H1 (cell line): Measurements from ENCODE around the gene DNLZ.

Source experiments
- BACH1 ChIP-seq: IDR thresholded peaks from 2 replicates; pipeline ENCODE4 v1.6.1; 2012; ENCODE audit warnings: low read length, improper control_type of control experiment
- CBX8 ChIP-seq: fragments of 300-800, 300-1000 bp; sonication (generic); IDR thresholded peaks from 2 replicates; pipeline ENCODE4 v1.7.1; 2016; ENCODE audit warnings: low read depth, low read length, borderline replicate concordance
- CEBPB ChIP-seq: IDR thresholded peaks from 2 replicates; pipeline ENCODE4 v1.6.1; 2012; ENCODE audit warnings: low read depth, low read length
- CHD2 ChIP-seq: IDR thresholded peaks from 2 replicates; pipeline ENCODE4 v1.6.1; 2012; ENCODE audit warnings: low read length, improper control_type of control experiment
- EP300 ChIP-seq, 2 experiments: IDR thresholded peaks; 1 replicate in 1 of 2; 2 replicates in 1 of 2; pipeline ENCODE4 v1.6.1; 2011 to 2012; ENCODE audit warnings: low read depth in 2 of 2, low read length in 2 of 2, mild to moderate bottlenecking in 2 of 2, borderline replicate concordance in 1 of 2, inconsistent platforms in 1 of 2, moderate library complexity in 1 of 2
- HDAC6 ChIP-seq: IDR thresholded peaks from one replicate; pipeline ENCODE4 v1.7.1; 2012; ENCODE audit warnings: low read depth, mild to moderate bottlenecking, inconsistent platforms, low read length, moderate library complexity
- POLR2A ChIP-seq, 2 experiments: IDR thresholded peaks; 1 replicate in 1 of 2; 2 replicates in 1 of 2; pipeline ENCODE4 v1.6.1; 2011; ENCODE audit warnings: low read depth in 2 of 2, low read length in 2 of 2, mild to moderate bottlenecking in 2 of 2; ENCODE audit errors: control extremely low read depth in 1 of 2
- TCF12 ChIP-seq: IDR thresholded peaks from 2 replicates; pipeline ENCODE4 v1.6.1; 2011; ENCODE audit warnings: low read depth, mild to moderate bottlenecking, low read length
- TF ChIP-seq, protein P1 (sequence below), 3 experiments: IDR thresholded peaks; 1 replicate in 2 of 3; 2 replicates in 1 of 3; pipeline versions ENCODE4 v1.5.1 to v1.6.1; 2011; ENCODE audit warnings: low read length in 3 of 3, mild to moderate bottlenecking in 3 of 3, inconsistent platforms in 2 of 3, low read depth in 1 of 3, moderate library complexity in 1 of 3; ENCODE audit not compliant: insufficient read depth in 1 of 3; ENCODE audit errors: control extremely low read depth in 1 of 3
- TF ChIP-seq, protein P2 (sequence below): IDR thresholded peaks from 2 replicates; pipeline ENCODE4 v1.6.1; 2012; ENCODE audit warnings: low read length, inconsistent platforms
- TF ChIP-seq, protein P3 (sequence below): IDR thresholded peaks from 2 replicates; pipeline ENCODE4 v1.6.1; 2012; ENCODE audit warnings: inconsistent platforms
- TF ChIP-seq, protein P4 (sequence below): IDR thresholded peaks from 2 replicates; pipeline ENCODE4 v1.6.1; 2011; ENCODE audit warnings: low read depth, mild to moderate bottlenecking, low read length; ENCODE audit not compliant: insufficient read depth
- TF ChIP-seq, protein P5 (sequence below): IDR thresholded peaks from 2 replicates; pipeline ENCODE4 v1.6.1; 2012; ENCODE audit warnings: inconsistent platforms

DNA sequence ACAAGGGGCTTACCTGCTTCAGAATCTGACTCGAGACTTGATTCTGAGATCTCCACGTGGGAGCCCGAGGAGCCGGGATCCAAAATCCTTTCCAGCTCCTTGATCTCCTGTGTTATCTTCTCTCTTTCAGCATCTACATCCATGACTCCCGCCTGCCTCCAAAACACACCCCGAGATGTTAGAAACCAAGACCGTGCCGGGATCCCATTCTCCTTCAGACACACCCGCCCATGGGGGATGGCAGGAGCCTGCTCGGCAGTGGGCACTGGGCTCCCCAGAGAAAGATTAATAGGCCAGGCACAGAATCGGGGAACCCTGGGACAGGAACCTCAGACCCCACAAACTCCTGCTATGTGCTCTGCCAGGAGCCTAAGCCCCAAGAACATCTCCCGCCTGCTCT is 34.7 kb upstream of the DNLZ start:
- TF ChIP-seq EP300 (IDR thresholded peaks at IDR 0.05; ENCODE audit: borderline replicate concordance in 1 of 2, low read depth in 2 of 2, low read length in 2 of 2) (no peak), CHD2 (no peak), CBX8 (no peak), BACH1 (no peak), HDAC6 (no peak), POLR2A (IDR thresholded peaks at IDR 0.05; ENCODE audit: control extremely low read depth in 1 of 2, low read depth in 2 of 2, low read length in 2 of 2) (no peak), CEBPB (no peak), TCF12 (no peak)
- TF ChIP-seq, protein P1, sequence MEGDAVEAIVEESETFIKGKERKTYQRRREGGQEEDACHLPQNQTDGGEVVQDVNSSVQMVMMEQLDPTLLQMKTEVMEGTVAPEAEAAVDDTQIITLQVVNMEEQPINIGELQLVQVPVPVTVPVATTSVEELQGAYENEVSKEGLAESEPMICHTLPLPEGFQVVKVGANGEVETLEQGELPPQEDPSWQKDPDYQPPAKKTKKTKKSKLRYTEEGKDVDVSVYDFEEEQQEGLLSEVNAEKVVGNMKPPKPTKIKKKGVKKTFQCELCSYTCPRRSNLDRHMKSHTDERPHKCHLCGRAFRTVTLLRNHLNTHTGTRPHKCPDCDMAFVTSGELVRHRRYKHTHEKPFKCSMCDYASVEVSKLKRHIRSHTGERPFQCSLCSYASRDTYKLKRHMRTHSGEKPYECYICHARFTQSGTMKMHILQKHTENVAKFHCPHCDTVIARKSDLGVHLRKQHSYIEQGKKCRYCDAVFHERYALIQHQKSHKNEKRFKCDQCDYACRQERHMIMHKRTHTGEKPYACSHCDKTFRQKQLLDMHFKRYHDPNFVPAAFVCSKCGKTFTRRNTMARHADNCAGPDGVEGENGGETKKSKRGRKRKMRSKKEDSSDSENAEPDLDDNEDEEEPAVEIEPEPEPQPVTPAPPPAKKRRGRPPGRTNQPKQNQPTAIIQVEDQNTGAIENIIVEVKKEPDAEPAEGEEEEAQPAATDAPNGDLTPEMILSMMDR (IDR thresholded peaks at IDR 0.05; ENCODE audit: control extremely low read depth in 1 of 3, insufficient read depth in 1 of 3, low read depth in 1 of 3, low read length in 3 of 3) = no peak
- TF ChIP-seq, protein P2, sequence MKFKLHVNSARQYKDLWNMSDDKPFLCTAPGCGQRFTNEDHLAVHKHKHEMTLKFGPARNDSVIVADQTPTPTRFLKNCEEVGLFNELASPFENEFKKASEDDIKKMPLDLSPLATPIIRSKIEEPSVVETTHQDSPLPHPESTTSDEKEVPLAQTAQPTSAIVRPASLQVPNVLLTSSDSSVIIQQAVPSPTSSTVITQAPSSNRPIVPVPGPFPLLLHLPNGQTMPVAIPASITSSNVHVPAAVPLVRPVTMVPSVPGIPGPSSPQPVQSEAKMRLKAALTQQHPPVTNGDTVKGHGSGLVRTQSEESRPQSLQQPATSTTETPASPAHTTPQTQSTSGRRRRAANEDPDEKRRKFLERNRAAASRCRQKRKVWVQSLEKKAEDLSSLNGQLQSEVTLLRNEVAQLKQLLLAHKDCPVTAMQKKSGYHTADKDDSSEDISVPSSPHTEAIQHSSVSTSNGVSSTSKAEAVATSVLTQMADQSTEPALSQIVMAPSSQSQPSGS = no peak
- TF ChIP-seq, protein P3, sequence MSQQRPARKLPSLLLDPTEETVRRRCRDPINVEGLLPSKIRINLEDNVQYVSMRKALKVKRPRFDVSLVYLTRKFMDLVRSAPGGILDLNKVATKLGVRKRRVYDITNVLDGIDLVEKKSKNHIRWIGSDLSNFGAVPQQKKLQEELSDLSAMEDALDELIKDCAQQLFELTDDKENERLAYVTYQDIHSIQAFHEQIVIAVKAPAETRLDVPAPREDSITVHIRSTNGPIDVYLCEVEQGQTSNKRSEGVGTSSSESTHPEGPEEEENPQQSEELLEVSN = no peak
- TF ChIP-seq, protein P4, sequence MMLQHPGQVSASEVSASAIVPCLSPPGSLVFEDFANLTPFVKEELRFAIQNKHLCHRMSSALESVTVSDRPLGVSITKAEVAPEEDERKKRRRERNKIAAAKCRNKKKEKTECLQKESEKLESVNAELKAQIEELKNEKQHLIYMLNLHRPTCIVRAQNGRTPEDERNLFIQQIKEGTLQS = no peak
- TF ChIP-seq, protein P5, sequence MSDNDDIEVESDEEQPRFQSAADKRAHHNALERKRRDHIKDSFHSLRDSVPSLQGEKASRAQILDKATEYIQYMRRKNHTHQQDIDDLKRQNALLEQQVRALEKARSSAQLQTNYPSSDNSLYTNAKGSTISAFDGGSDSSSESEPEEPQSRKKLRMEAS = no peak
